LNCaP clone FGC (cell line): ENCODE results near the gene DEFB119.

Experiments used
- DNase-seq: peaks from one replicate; pipeline ENCODE4 v3.0.0-alpha.2; 2011; ENCODE audit warnings: low read depth
- H3K4me3 ChIP-seq: 2 replicates; pipeline ENCODE4 v1.5.1; 2011; ENCODE audit warnings: mild to moderate bottlenecking, low read depth, low read length, control low read depth
- TF ChIP-seq, protein P1 (sequence below): IDR thresholded peaks from 2 replicates; pipeline ENCODE4 v1.5.1; 2012; ENCODE audit warnings: mild to moderate bottlenecking; ENCODE audit not compliant: control insufficient read depth, insufficient read depth; ENCODE audit errors: extremely low read depth

Gene DEFB119

DNA sequence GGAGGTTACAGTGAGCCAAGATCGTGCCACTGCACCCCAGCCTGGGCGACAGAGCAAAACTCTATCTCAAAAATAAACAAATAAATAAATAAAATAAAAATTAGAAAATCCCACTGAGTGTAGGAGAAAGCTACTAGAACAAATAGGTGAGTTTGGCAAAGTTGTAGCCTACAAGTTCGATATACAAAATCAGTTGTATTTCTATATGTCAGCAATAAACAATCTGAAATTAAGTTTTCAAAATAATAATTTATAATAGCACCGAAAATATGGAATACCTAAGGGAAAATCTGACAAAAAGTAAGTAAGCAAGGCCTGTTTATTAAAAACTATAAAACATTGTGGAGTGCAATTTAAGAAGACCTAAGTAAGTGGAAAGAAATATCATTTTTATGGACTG lies 27.1 kb downstream of the DEFB119 start:
- no peak for DNase-seq
- no peak overlapping the region for H3K4me3 ChIP-seq
- TF ChIP-seq, protein P1, sequence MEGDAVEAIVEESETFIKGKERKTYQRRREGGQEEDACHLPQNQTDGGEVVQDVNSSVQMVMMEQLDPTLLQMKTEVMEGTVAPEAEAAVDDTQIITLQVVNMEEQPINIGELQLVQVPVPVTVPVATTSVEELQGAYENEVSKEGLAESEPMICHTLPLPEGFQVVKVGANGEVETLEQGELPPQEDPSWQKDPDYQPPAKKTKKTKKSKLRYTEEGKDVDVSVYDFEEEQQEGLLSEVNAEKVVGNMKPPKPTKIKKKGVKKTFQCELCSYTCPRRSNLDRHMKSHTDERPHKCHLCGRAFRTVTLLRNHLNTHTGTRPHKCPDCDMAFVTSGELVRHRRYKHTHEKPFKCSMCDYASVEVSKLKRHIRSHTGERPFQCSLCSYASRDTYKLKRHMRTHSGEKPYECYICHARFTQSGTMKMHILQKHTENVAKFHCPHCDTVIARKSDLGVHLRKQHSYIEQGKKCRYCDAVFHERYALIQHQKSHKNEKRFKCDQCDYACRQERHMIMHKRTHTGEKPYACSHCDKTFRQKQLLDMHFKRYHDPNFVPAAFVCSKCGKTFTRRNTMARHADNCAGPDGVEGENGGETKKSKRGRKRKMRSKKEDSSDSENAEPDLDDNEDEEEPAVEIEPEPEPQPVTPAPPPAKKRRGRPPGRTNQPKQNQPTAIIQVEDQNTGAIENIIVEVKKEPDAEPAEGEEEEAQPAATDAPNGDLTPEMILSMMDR, result no peak

DNA sequence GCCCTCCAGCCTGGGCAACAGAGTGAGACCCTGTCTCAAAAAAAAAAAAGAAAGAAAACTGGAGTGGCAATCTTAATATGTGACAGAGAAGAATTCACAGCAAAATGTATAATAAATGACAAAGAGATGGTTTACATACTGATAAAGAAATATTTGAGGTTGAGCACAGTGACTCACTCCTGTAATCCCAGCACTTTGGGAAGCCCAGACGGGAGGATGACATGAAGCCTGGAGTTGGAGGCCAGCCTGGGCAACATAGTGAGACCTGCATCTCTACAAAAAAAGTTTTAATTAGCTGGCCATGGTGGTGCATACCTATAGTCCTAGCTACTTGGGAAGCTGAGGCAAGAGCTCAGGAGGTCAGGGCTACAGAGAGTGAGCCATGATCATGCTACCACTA lies 34.4 kb downstream of the DEFB119 start:
- DNase-seq, result no peak

DNA sequence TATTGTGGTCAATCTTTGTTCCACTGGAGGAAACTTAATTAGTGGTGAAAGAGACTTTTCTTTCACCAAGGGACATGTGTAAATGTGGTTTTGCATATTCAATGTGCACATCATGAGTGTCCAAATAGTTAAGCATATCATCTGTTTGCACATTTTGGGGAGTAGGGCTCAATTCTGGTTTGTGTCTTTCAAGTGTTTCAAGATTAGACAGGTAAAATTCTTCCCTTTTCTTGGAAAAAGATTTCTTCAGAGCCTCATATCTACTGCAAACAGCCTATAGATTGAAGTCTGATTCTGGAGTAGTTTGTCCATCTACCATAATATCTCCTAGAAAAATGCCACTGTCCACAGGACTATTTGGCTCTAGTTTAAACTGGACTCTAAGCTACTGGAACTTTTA lies 48.9 kb downstream of the DEFB119 start:
- TF ChIP-seq, protein P1, result no peak
- DNase-seq, result no peak
- no peak overlapping the region for H3K4me3 ChIP-seq

More for the DNA sequence above, 34.4 kb downstream of the DEFB119 start:
- no peak overlapping the region for H3K4me3 ChIP-seq
- TF ChIP-seq, protein P1, result no peak

DNA sequence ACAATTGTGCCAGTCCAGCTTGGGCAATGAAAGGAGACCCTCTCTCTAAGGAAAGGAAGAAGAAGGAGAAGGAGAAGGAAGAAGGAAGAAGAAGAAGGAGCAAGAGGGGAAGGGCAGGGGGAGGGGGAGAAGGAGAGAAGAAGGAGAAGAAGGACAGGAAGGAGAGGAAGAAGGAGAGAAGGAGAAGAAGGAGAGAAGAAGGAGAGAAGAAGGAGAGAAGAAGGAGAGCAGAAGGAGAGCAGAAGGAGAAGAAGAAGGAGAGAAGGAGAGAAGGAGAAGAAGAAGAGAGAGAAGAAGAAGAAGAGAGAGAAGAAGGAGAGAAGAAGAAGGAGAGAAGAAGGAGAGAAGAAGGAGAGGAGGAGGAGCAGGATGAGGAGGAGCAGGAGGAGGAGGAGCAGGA lies 59.5 kb downstream of the DEFB119 start:
- TF ChIP-seq, protein P1, result no peak
- no peak overlapping the region for H3K4me3 ChIP-seq
- no peak for DNase-seq
